ENCODE measurements around the gene MARK3. TPM values are rescaled to one million over a fixed set of nuclear protein-coding genes. Genes with fewer than 3 reads are reported as not detected.

Gene MARK3
- total RNA-seq, 1 donor from 2014 or later, result 99.4 TPM

- TF ChIP-seq CTCF (IDR thresholded peaks at IDR 0.05), result no peak
- DNase-seq (no peak), ATAC-seq (no peak)
- Histone ChIP-seq H3K4me3 (no peak overlapping the region), H3K4me1 (no peaks in the 10 kb centered on the region), H3K27ac (no peak overlapping the region), H3K9me3 (no peaks in the 10 kb centered on the region), H3K27me3 (ENCODE audit: low read depth) (no peaks in the 10 kb centered on the region), H3K36me3 (peaks cover 39% of the 10 kb centered on the region)
- intact Hi-C loops (cut with DNase I), result no loop called here
Measured at GRCh38 chr14:103436533-103436932, 51.3 kb downstream of the MARK3 start.

GRCh38 chr14:103442288-103442687 lies 57.1 kb downstream of the MARK3 start:
- Histone ChIP-seq H3K9me3 (no peaks in the 10 kb centered on the region), H3K36me3 (peaks cover 31% of the 10 kb centered on the region), H3K27me3 (ENCODE audit: low read depth) (no peaks in the 10 kb centered on the region), H3K27ac (no peak overlapping the region), H3K4me1 (peaks cover 10% of the 10 kb centered on the region), H3K4me3 (no peak overlapping the region)
- no peak for TF ChIP-seq CTCF (IDR thresholded peaks at IDR 0.05)
- intact Hi-C loops (cut with DNase I), result no loop called here
- ATAC-seq (no peak), DNase-seq (no peak)

- Histone ChIP-seq H3K4me3 (no peak overlapping the region), H3K4me1 (peaks cover 10% of the 10 kb centered on the region), H3K36me3 (peaks cover 29% of the 10 kb centered on the region), H3K27ac (no peak overlapping the region), H3K9me3 (no peaks in the 10 kb centered on the region), H3K27me3 (ENCODE audit: low read depth) (no peaks in the 10 kb centered on the region)
- no peak for TF ChIP-seq CTCF (IDR thresholded peaks at IDR 0.05)
- ATAC-seq (no peak), DNase-seq (no peak)
- intact Hi-C loops (cut with DNase I), result no loop called here
Measured at GRCh38 chr14:103443111-103443510, 57.9 kb downstream of the MARK3 start.

- Histone ChIP-seq H3K27me3 (ENCODE audit: low read depth) (no peaks in the 10 kb centered on the region), H3K9me3 (no peaks in the 10 kb centered on the region), H3K27ac (no peak overlapping the region), H3K4me3 (no peak overlapping the region), H3K36me3 (peaks cover 12% of the 10 kb centered on the region), H3K4me1 (peaks cover 15% of the 10 kb centered on the region)
- TF ChIP-seq CTCF (IDR thresholded peaks at IDR 0.05), result no peak
- ATAC-seq (peak in 1 of 2 donors; percentile 21), DNase-seq (no peak)
- intact Hi-C loops (cut with DNase I), result no loop called here
Measured at GRCh38 chr14:103444837-103445524, 59.8 kb downstream of the MARK3 start.

- no peaks in the 10 kb centered on the region for H3K9me3 ChIP-seq
- TF ChIP-seq CTCF (IDR thresholded peaks at IDR 0.05), result no peak
- intact Hi-C loops (cut with DNase I), result no loop called here
- ATAC-seq (no peak), DNase-seq (no peak)
- H3K27me3 ChIP-seq (ENCODE audit: low read depth), result no peaks in the 10 kb centered on the region
- no peak overlapping the region for H3K27ac ChIP-seq
- no peak overlapping the region for H3K4me3 ChIP-seq
- peaks cover 3% of the 10 kb centered on the region for H3K36me3 ChIP-seq
- H3K4me1 ChIP-seq, result peaks cover 15% of the 10 kb centered on the region
Measured at GRCh38 chr14:103445806-103446205, 60.6 kb downstream of the MARK3 start.
